HepG2 (cell line): Measurements from ENCODE around the gene USP9X. TPM values are rescaled to one million over a fixed set of nuclear protein-coding genes. Genes with fewer than 3 reads are reported as not detected.

Experiments used
- ATF7 ChIP-seq, 2 experiments: fragments of 450-650 bp in 1 of 2; sonication (generic) in 1 of 2; formaldehyde crosslinking in 1 of 2; IDR thresholded peaks; 2 replicates each; pipeline versions ENCODE4 v1.4.0 to v1.6.1; 2016 to 2020; ENCODE audit warnings: antibody characterized with exemption in 1 of 2, mild to moderate bottlenecking in 1 of 2, missing genetic modification reagents in 1 of 2
- GATA4 ChIP-seq: sonication (generic); IDR thresholded peaks from 2 replicates; pipeline ENCODE4 v1.6.1; 2016; ENCODE audit warnings: antibody characterized with exemption, low read depth, borderline replicate concordance
- HCFC1 ChIP-seq: fragments of 150-350 bp; IDR thresholded peaks from 2 replicates; pipeline ENCODE4 v1.6.1; 2014; ENCODE audit warnings: low read depth, low read length
- IKZF1 ChIP-seq: fragments of 450-650 bp; IDR thresholded peaks from 2 replicates; pipeline ENCODE4 v1.7.1; 2016
- IRX3 ChIP-seq: sonication (generic); formaldehyde crosslinking; IDR thresholded peaks from 2 replicates; pipeline ENCODE4 v1.8.1; 2023; ENCODE audit warnings: mild to moderate bottlenecking, low read depth, missing genetic modification reagents, borderline replicate concordance
- NCOA2 ChIP-seq: sonication (generic); formaldehyde crosslinking; IDR thresholded peaks from 2 replicates; pipeline ENCODE4 v1.8.0; 2022; ENCODE audit warnings: inconsistent platforms
- NFE2 ChIP-seq: sonication (generic); formaldehyde crosslinking; IDR thresholded peaks from 2 replicates; pipeline ENCODE4 v1.4.0; 2020; ENCODE audit warnings: missing genetic modification reagents
- RFX1 ChIP-seq: fragments of 450-650 bp; IDR thresholded peaks from 2 replicates; pipeline ENCODE4 v1.6.1; 2017
- SAFB2 ChIP-seq: sonication (generic); formaldehyde crosslinking; IDR thresholded peaks from 2 replicates; pipeline ENCODE4 v1.5.1; 2020; ENCODE audit warnings: missing genetic modification reagents, low read depth, mild to moderate bottlenecking, borderline replicate concordance
- SIN3A ChIP-seq: IDR thresholded peaks from 2 replicates; pipeline ENCODE4 v1.6.1; 2011; ENCODE audit warnings: low read depth, mild to moderate bottlenecking, control low read depth, low read length, borderline replicate concordance
- TBX2 ChIP-seq: sonication (generic); formaldehyde crosslinking; IDR thresholded peaks from 2 replicates; pipeline ENCODE4 v1.5.0; 2020; ENCODE audit warnings: missing genetic modification reagents, mild to moderate bottlenecking, borderline replicate concordance
- ZNF20 ChIP-seq: sonication (generic); formaldehyde crosslinking; IDR thresholded peaks from 2 replicates; pipeline ENCODE4 v1.4.0; 2020; ENCODE audit warnings: mild to moderate bottlenecking, moderate library complexity, missing genetic modification reagents
- ZNF432 ChIP-seq: sonication (generic); formaldehyde crosslinking; IDR thresholded peaks from 2 replicates; pipeline ENCODE4 v1.5.0; 2020; ENCODE audit warnings: missing genetic modification reagents, mild to moderate bottlenecking, borderline replicate concordance
- ZNF501 ChIP-seq: sonication (generic); formaldehyde crosslinking; IDR thresholded peaks from 2 replicates; pipeline ENCODE4 v1.5.1; 2020; ENCODE audit warnings: mild to moderate bottlenecking, moderate library complexity, missing genetic modification reagents
- ZNF510 ChIP-seq: sonication (generic); formaldehyde crosslinking; IDR thresholded peaks from 2 replicates; pipeline ENCODE4 v1.4.0; 2020; ENCODE audit warnings: low read depth, mild to moderate bottlenecking, missing genetic modification reagents
- ZNF615 ChIP-seq: sonication (generic); formaldehyde crosslinking; IDR thresholded peaks from 2 replicates; pipeline ENCODE4 v1.5.0; 2020; ENCODE audit warnings: mild to moderate bottlenecking, missing genetic modification reagents, borderline replicate concordance
- ZNF816 ChIP-seq: sonication (generic); formaldehyde crosslinking; IDR thresholded peaks from 2 replicates; pipeline ENCODE4 v1.8.0; 2022; ENCODE audit warnings: missing genetic modification reagents, mild to moderate bottlenecking, borderline replicate concordance
- polyA plus RNA-seq, 8 experiments: library from polyadenylated mRNA; depleted of rRNA in 3 of 8; stranded (reverse) in 7 of 8; unstranded in 1 of 8; fragments of >200 nt; fragmentation: Illumina TruSeq in 4 of 8; extraction: Trizol in 4 of 8; gene quantifications; 2 replicates each; pipeline versions ENCODE4 v1.2.1 to v1.2.3, GENCODE V29; 2011 to 2016; ENCODE audit warnings: low read depth in 4 of 8, missing spikeins in 1 of 8, mixed read lengths in 1 of 8; ENCODE audit not compliant: insufficient read depth in 1 of 8
- total RNA-seq, 5 experiments: library from RNA; depleted of rRNA; stranded (reverse); fragments of >200 nt; fragmentation: Illumina TruSeq; extraction: Trizol; gene quantifications; 2 replicates each; pipeline ENCODE4 v1.2.3, GENCODE V29; 2016; ENCODE audit warnings: low read depth in 1 of 5
- TF ChIP-seq, protein P1 (sequence below): sonication (generic); formaldehyde crosslinking; IDR thresholded peaks from 2 replicates; pipeline ENCODE4 v1.9.0; 2022; ENCODE audit warnings: missing genetic modification reagents, mild to moderate bottlenecking, borderline replicate concordance
- TF ChIP-seq, protein P2 (sequence below): sonication (generic); formaldehyde crosslinking; IDR thresholded peaks from 2 replicates; pipeline ENCODE4 v1.5.0; 2020; ENCODE audit warnings: missing genetic modification reagents, mild to moderate bottlenecking, borderline replicate concordance
- TF ChIP-seq, protein P3 (sequence below): sonication (generic); formaldehyde crosslinking; IDR thresholded peaks from 2 replicates; pipeline ENCODE4 v1.5.0; 2020; ENCODE audit warnings: mild to moderate bottlenecking, missing genetic modification reagents, borderline replicate concordance
- TF ChIP-seq, protein P4 (sequence below): sonication (generic); formaldehyde crosslinking; IDR thresholded peaks from 2 replicates; pipeline ENCODE4 v1.4.0; 2020; ENCODE audit warnings: mild to moderate bottlenecking, missing genetic modification reagents
- TF ChIP-seq, protein P5 (sequence below): sonication (generic); formaldehyde crosslinking; IDR thresholded peaks from 2 replicates; pipeline ENCODE4 v1.9.0; 2021; ENCODE audit warnings: missing genetic modification reagents, borderline replicate concordance

USP9X gene
- total and polyA plus RNA-seq, 2 of the 13 experiments (the other 11 are each of a cell fraction or from before 2014, with no cell fraction given) = 22.2 to 40.5 TPM

DNA sequence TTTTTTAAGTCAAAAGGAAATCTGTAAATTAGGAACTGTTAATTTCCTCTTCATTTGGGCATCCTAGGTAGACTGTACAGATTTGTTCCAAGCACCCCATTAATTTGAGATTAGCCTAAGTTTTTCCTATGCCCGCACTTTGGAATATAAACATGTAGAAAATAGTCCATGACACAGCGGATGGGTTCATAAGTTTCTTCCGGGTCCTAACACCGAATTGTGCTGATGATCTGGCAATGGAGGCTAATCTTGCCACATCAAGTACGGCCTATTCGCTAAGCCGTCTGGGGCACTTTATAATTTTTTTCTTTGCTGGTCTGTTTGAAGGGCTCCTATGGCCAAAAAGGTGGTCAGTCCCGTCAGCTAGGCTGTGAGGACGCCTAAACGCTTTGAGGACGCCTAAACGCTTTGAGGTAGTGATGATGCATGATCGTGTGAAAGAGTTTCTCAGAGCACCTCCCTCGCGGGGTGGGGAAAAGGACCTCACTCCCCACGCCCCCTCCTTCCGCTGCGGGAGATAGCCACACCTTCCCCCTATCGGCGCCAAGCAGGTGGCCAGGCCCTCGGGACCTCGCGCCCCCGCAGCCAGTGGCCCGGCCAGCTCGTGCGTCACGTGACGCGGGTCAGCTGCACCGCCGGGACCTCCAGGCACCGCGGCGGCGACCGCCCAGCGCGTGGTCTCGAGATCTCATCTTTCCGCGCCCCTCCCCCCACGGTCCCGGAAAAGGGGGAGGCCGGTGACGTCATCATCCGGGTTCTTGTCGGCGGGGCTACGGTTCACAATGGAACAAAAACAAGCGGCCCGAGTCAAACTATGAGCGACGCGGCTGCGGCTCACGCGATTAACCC, 977 bp upstream of the USP9X start (continued):
- TF ChIP-seq NFE2 (CRISPR knock-in tag) = no peak
- TF ChIP-seq ZNF615 (CRISPR knock-in tag) = no peak
- no peak for TF ChIP-seq RFX1
- no peak for TF ChIP-seq IRX3 (CRISPR knock-in tag)
- TF ChIP-seq SIN3A = peak; percentile 25; the same call in 1 of the 2 replicates
- TF ChIP-seq, protein P1, sequence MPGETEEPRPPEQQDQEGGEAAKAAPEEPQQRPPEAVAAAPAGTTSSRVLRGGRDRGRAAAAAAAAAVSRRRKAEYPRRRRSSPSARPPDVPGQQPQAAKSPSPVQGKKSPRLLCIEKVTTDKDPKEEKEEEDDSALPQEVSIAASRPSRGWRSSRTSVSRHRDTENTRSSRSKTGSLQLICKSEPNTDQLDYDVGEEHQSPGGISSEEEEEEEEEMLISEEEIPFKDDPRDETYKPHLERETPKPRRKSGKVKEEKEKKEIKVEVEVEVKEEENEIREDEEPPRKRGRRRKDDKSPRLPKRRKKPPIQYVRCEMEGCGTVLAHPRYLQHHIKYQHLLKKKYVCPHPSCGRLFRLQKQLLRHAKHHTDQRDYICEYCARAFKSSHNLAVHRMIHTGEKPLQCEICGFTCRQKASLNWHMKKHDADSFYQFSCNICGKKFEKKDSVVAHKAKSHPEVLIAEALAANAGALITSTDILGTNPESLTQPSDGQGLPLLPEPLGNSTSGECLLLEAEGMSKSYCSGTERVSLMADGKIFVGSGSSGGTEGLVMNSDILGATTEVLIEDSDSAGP (CRISPR knock-in tag) = peak; percentile 80
- peak; percentile 79; the same call in 1 of the 2 replicates for TF ChIP-seq SAFB2 (CRISPR knock-in tag)
- TF ChIP-seq HCFC1 = no peak; the same call in 1 of the 2 replicates
- no peak for TF ChIP-seq ZNF20 (CRISPR knock-in tag)
- TF ChIP-seq, protein P2, sequence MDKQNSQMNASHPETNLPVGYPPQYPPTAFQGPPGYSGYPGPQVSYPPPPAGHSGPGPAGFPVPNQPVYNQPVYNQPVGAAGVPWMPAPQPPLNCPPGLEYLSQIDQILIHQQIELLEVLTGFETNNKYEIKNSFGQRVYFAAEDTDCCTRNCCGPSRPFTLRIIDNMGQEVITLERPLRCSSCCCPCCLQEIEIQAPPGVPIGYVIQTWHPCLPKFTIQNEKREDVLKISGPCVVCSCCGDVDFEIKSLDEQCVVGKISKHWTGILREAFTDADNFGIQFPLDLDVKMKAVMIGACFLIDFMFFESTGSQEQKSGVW (CRISPR knock-in tag) = no peak
- TF ChIP-seq ZNF432 (CRISPR knock-in tag) = no peak
- TF ChIP-seq, protein P3, sequence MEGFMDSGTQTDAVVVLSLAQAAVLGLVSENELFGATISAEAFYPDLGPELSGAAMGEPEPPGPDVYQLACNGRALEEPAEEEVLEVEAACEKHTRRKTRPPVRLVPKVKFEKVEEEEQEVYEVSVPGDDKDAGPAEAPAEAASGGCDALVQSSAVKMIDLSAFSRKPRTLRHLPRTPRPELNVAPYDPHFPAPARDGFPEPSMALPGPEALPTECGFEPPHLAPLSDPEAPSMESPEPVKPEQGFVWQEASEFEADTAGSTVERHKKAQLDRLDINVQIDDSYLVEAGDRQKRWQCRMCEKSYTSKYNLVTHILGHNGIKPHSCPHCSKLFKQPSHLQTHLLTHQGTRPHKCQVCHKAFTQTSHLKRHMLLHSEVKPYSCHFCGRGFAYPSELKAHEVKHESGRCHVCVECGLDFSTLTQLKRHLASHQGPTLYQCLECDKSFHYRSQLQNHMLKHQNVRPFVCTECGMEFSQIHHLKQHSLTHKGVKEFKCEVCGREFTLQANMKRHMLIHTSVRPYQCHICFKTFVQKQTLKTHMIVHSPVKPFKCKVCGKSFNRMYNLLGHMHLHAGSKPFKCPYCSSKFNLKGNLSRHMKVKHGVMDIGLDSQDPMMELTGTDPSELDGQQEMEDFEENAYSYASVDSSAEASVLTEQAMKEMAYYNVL (CRISPR knock-in tag) = 0 out of 2 replicates have a peak, but pooled peaks have one; percentile 11
- peak; percentile 99 for TF ChIP-seq ATF7 (IDR thresholded peaks at IDR 0.05)
- peak; percentile 98 for TF ChIP-seq ATF7 (CRISPR knock-in tag; IDR thresholded peaks at IDR 0.05)
- TF ChIP-seq, protein P4, sequence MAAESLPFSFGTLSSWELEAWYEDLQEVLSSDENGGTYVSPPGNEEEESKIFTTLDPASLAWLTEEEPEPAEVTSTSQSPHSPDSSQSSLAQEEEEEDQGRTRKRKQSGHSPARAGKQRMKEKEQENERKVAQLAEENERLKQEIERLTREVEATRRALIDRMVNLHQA = no peak
- TF ChIP-seq ZNF816 = no peak; the same call in 1 of the 2 replicates
- peak; percentile 68; the same call in 1 of the 2 replicates for TF ChIP-seq ZNF501 (CRISPR knock-in tag)
- TF ChIP-seq TBX2 (CRISPR knock-in tag) = peak; percentile 90
- TF ChIP-seq IKZF1 = no peak
- peak; percentile 19; the same call in 1 of the 2 replicates for TF ChIP-seq NCOA2 (CRISPR knock-in tag)
- no peak for TF ChIP-seq GATA4
- no peak for TF ChIP-seq ZNF510
- TF ChIP-seq, protein P5, sequence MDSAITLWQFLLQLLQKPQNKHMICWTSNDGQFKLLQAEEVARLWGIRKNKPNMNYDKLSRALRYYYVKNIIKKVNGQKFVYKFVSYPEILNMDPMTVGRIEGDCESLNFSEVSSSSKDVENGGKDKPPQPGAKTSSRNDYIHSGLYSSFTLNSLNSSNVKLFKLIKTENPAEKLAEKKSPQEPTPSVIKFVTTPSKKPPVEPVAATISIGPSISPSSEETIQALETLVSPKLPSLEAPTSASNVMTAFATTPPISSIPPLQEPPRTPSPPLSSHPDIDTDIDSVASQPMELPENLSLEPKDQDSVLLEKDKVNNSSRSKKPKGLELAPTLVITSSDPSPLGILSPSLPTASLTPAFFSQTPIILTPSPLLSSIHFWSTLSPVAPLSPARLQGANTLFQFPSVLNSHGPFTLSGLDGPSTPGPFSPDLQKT (CRISPR knock-in tag) = peak; percentile 13; the same call in 1 of the 2 replicates
